Measurements from ENCODE around the gene HRH2.

DNA sequence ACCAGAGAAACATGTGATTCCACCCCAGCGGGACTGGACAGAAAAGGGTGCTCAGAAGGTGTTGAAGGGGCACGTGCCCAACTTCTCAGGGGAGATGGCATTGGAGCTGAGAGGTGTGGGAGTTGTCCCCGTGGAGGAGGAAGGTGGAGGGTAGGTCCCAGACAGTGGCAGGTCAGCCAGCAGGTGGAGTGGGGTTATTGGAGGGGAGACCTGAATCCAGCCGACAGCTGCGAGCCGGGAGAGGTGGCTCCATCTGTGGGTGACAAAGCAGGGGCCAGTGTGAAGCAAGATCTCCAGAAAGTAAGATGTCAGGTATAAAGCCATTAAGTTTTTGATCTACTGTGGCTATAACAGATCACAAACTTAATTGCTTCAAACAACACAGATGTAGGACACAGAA is 75.1 kb downstream of the HRH2 start:
- TF ChIP-seq TAF1 (IDR thresholded peaks at IDR 0.05; ENCODE audit: low read depth, low read length), result no peak
- TF ChIP-seq POLR2A (IDR thresholded peaks at IDR 0.05; ENCODE audit: low read depth, low read length), result no peak
- no peak for TF ChIP-seq SPI1 (IDR thresholded peaks at IDR 0.05; ENCODE audit: low read depth, low read length)
- TF ChIP-seq POLR2AphosphoS5 (IDR thresholded peaks at IDR 0.05; ENCODE audit: low read depth, low read length), result no peak
- no peak for TF ChIP-seq POU2F2 (IDR thresholded peaks at IDR 0.05; ENCODE audit: low read depth, low read length)
- no peak for TF ChIP-seq PAX5 (IDR thresholded peaks at IDR 0.05; ENCODE audit: insufficient read depth, low read length, severe bottlenecking)
